HEK293 (cell line): ENCODE data around the gene AGAP3.
A peak's percentile ranks its signal among the peaks of the same experiment; 100 is the strongest.

Experiments
- CTCF ChIA-PET: fragments of 350-600 bp; formaldehyde crosslinking; extraction: SDS; loops from one replicate; lab custom pipeline; 2021; ENCODE audit warnings: antibody characterized with exemption; lab: Yijun Ruan, JAX
- POLR2A ChIA-PET: fragments of 300-600 bp; formaldehyde crosslinking; extraction: SDS; loops from one replicate; lab custom pipeline; 2020; ENCODE audit warnings: antibody characterized with exemption, inconsistent platforms; lab: Yijun Ruan, JAX
- H3K27ac ChIP-seq: fragments of 200-500 bp; sonication (Bioruptor generic); 2 replicates; pipeline ENCODE4 v1.5.1; 2014; ENCODE audit warnings: low read depth, low read length, control low read depth, inconsistent platforms; ENCODE audit errors: extremely low read depth
- H3K36me3 ChIP-seq, 2 experiments: fragments of 200-500 bp in 1 of 2; sonication (Bioruptor generic) in 1 of 2; 1 replicate in 1 of 2; 2 replicates in 1 of 2; pipeline ENCODE4 v1.5.1; 2014 to 2017; ENCODE audit warnings: inconsistent platforms in 2 of 2, low read length in 2 of 2; ENCODE audit not compliant: control insufficient read depth in 2 of 2, insufficient read depth in 1 of 2
- H3K4me1 ChIP-seq: fragments of 200-500 bp; sonication (Bioruptor generic); 2 replicates; pipeline ENCODE4 v1.5.1; 2014; ENCODE audit warnings: mild to moderate bottlenecking, low read length, inconsistent platforms; ENCODE audit not compliant: control insufficient read depth, insufficient read depth
- H3K4me3 ChIP-seq: 2 replicates; pipeline ENCODE4 v1.5.1; 2011; ENCODE audit warnings: low read depth, mild to moderate bottlenecking, control low read depth, low read length, moderate library complexity
- H3K9me3 ChIP-seq: fragments of 200-500 bp; sonication (Bioruptor generic); 2 replicates; pipeline ENCODE4 v1.5.1; 2014; ENCODE audit warnings: low read depth, low read length, inconsistent platforms; ENCODE audit not compliant: control insufficient read depth, insufficient read depth
- ATF2 ChIP-seq: fragments of 450-650 bp; formaldehyde crosslinking; IDR thresholded peaks from 2 replicates; pipeline ENCODE4 v1.5.1; 2016; ENCODE audit warnings: missing biosample characterization, missing genetic modification characterization, low read depth
- BCL11A ChIP-seq: fragments of 450-650 bp; formaldehyde crosslinking; IDR thresholded peaks from 2 replicates; pipeline ENCODE4 v1.5.1; 2016; ENCODE audit warnings: low read depth, missing biosample characterization, missing genetic modification characterization
- GFI1B ChIP-seq: fragments of 450-650 bp; formaldehyde crosslinking; IDR thresholded peaks from 2 replicates; pipeline ENCODE4 v1.5.1; 2016; ENCODE audit warnings: missing biosample characterization, missing genetic modification characterization
- KLF10 ChIP-seq: fragments of 450-650 bp; IDR thresholded peaks from 2 replicates; pipeline ENCODE4 v1.5.1; 2018; ENCODE audit warnings: missing biosample characterization, mild to moderate bottlenecking, missing genetic modification characterization
- PRDM4 ChIP-seq: fragments of 450-650 bp; formaldehyde crosslinking; IDR thresholded peaks from 2 replicates; pipeline ENCODE4 v1.5.1; 2017; ENCODE audit warnings: missing biosample characterization, missing genetic modification characterization
- SCRT1 ChIP-seq: fragments of 450-650 bp; formaldehyde crosslinking; IDR thresholded peaks from 2 replicates; pipeline ENCODE4 v1.5.1; 2016; ENCODE audit warnings: missing biosample characterization, missing genetic modification characterization, borderline replicate concordance
- SCRT2 ChIP-seq: fragments of 450-650 bp; formaldehyde crosslinking; IDR thresholded peaks from 2 replicates; pipeline ENCODE4 v1.5.1; 2016; ENCODE audit warnings: missing biosample characterization, missing genetic modification characterization
- TCF7L2 ChIP-seq: IDR thresholded peaks from 2 replicates; pipeline ENCODE4 v1.6.1; 2011; ENCODE audit warnings: low read depth, mild to moderate bottlenecking, inconsistent platforms, low read length, moderate library complexity, borderline replicate concordance
- ZBTB26 ChIP-seq: fragments of 450-650 bp; formaldehyde crosslinking; optimal IDR thresholded peaks from 2 replicates; pipeline ENCODE3; 2016; ENCODE audit warnings: missing biosample characterization, mild to moderate bottlenecking, missing genetic modification characterization
- ZBTB8A ChIP-seq: fragments of 450-650 bp; formaldehyde crosslinking; IDR thresholded peaks from 2 replicates; pipeline ENCODE4 v1.5.1; 2016; ENCODE audit warnings: missing biosample characterization, missing genetic modification characterization
- ZNF155 ChIP-seq: fragments of 450-650 bp; formaldehyde crosslinking; IDR thresholded peaks from 2 replicates; pipeline ENCODE4 v1.5.1; 2016; ENCODE audit warnings: missing biosample characterization, missing genetic modification characterization
- ZNF221 ChIP-seq: fragments of 450-650 bp; formaldehyde crosslinking; IDR thresholded peaks from 2 replicates; pipeline ENCODE4 v1.5.1; 2017; ENCODE audit warnings: missing biosample characterization, missing genetic modification characterization, borderline replicate concordance
- ZNF23 ChIP-seq: fragments of 450-650 bp; formaldehyde crosslinking; IDR thresholded peaks from 2 replicates; pipeline ENCODE4 v1.5.1; 2016; ENCODE audit warnings: missing biosample characterization, missing genetic modification characterization, borderline replicate concordance
- ZNF416 ChIP-seq: fragments of 450-650 bp; formaldehyde crosslinking; IDR thresholded peaks from 2 replicates; pipeline ENCODE4 v1.5.1; 2016; ENCODE audit warnings: missing biosample characterization, missing genetic modification characterization
- ZNF514 ChIP-seq: fragments of 450-650 bp; formaldehyde crosslinking; IDR thresholded peaks from 2 replicates; pipeline ENCODE4 v1.5.1; 2016; ENCODE audit warnings: missing biosample characterization, missing genetic modification characterization
- ZNF530 ChIP-seq: fragments of 450-650 bp; formaldehyde crosslinking; IDR thresholded peaks from 2 replicates; pipeline ENCODE4 v1.5.1; 2016; ENCODE audit warnings: low read depth, missing biosample characterization, missing genetic modification characterization
- ZNF560 ChIP-seq: fragments of 450-650 bp; formaldehyde crosslinking; IDR thresholded peaks from 2 replicates; pipeline ENCODE4 v1.5.1; 2017; ENCODE audit warnings: missing biosample characterization, missing genetic modification characterization, borderline replicate concordance
- ZNF585B ChIP-seq: fragments of 450-650 bp; formaldehyde crosslinking; IDR thresholded peaks from 2 replicates; pipeline ENCODE4 v1.5.1; 2016; ENCODE audit warnings: missing biosample characterization, missing genetic modification characterization
- ZNF610 ChIP-seq: fragments of 450-650 bp; formaldehyde crosslinking; IDR thresholded peaks from 2 replicates; pipeline ENCODE4 v1.5.1; 2016; ENCODE audit warnings: missing biosample characterization, missing genetic modification characterization, borderline replicate concordance
- ZNF777 ChIP-seq: fragments of 450-650 bp; formaldehyde crosslinking; IDR thresholded peaks from 2 replicates; pipeline ENCODE4 v1.5.1; 2017; ENCODE audit warnings: missing biosample characterization, missing genetic modification characterization, borderline replicate concordance

Gene AGAP3

GRCh38 chr7:151140826-151141225 is 54.6 kb downstream of the AGAP3 start:
- H3K9me3 ChIP-seq, result no peaks in the 10 kb centered on the region
- TF ChIP-seq PRDM4 (tag by site-specific recombination) (no peak), ZNF514 (tag by site-specific recombination) (no peak), ZNF610 (tag by site-specific recombination) (no peak), KLF10 (no peak), ZBTB8A (tag by site-specific recombination) (no peak), ZNF221 (tag by site-specific recombination) (no peak), ATF2 (tag by site-specific recombination) (no peak), GFI1B (no peak), ZNF530 (tag by site-specific recombination) (no peak), ZNF416 (tag by site-specific recombination) (no peak), ZNF155 (tag by site-specific recombination) (no peak), ZBTB26 (tag by site-specific recombination) (no peak), ZNF23 (no peak), ZNF560 (tag by site-specific recombination) (no peak), ZNF777 (tag by site-specific recombination) (no peak)
- CTCF ChIA-PET, result interaction anchor here (0.6 to 1.2 kb wide), 4 partner anchors 12 to 79 kb away, joined by 3 to 5 read pairs (median 4); no protein-coding TSS in a partner anchor

GRCh38 chr7:151141311-151141854 is 55.1 kb downstream of the AGAP3 start:
- Histone ChIP-seq H3K4me3 (no peak overlapping the region), H3K4me1 (no peaks in the 10 kb centered on the region), H3K36me3 (peaks cover 0 to 86% of the 10 kb centered on the region in 2 experiments; a peak in 1 of 3 replicates), H3K9me3 (no peaks in the 10 kb centered on the region), H3K27ac (no peak overlapping the region)
- POLR2A ChIA-PET, result interaction anchor here (0.5 kb wide), 1 partner anchor 163 kb away, joined by 6 read pairs; no protein-coding TSS in a partner anchor
- CTCF ChIA-PET, result interaction anchor here (0.6 to 1.2 kb wide), 5 partner anchors 12 to 78 kb away, joined by 3 to 6 read pairs (median 4); no protein-coding TSS in a partner anchor
- TF ChIP-seq TCF7L2, result no peak
- no peak for TF ChIP-seq ZNF585B (tag by site-specific recombination)
- peak; percentile 70; the same call in 1 of the 2 replicates for TF ChIP-seq SCRT1 (tag by site-specific recombination)
- TF ChIP-seq SCRT2 (tag by site-specific recombination), result peak; percentile 94
- TF ChIP-seq BCL11A, result no peak

More at GRCh38 chr7:151140826-151141225, 54.6 kb downstream of the AGAP3 start:
- POLR2A ChIA-PET, result no interaction called here
- Histone ChIP-seq H3K4me1 (no peaks in the 10 kb centered on the region), H3K4me3 (no peak overlapping the region), H3K36me3 (peaks cover 0 to 91% of the 10 kb centered on the region in 2 experiments; a peak in 1 of 3 replicates), H3K27ac (no peak overlapping the region)
